ENCODE data around the gene SUPT16H. TPM values are rescaled to one million over a fixed set of nuclear protein-coding genes. Genes with fewer than 3 reads are reported as not detected.

The SUPT16H gene
- total and polyA plus RNA-seq, 2 of the 13 experiments (the other 11 are each of a cell fraction or from before 2014, with no cell fraction given), result 77.5 to 230 TPM

DNA sequence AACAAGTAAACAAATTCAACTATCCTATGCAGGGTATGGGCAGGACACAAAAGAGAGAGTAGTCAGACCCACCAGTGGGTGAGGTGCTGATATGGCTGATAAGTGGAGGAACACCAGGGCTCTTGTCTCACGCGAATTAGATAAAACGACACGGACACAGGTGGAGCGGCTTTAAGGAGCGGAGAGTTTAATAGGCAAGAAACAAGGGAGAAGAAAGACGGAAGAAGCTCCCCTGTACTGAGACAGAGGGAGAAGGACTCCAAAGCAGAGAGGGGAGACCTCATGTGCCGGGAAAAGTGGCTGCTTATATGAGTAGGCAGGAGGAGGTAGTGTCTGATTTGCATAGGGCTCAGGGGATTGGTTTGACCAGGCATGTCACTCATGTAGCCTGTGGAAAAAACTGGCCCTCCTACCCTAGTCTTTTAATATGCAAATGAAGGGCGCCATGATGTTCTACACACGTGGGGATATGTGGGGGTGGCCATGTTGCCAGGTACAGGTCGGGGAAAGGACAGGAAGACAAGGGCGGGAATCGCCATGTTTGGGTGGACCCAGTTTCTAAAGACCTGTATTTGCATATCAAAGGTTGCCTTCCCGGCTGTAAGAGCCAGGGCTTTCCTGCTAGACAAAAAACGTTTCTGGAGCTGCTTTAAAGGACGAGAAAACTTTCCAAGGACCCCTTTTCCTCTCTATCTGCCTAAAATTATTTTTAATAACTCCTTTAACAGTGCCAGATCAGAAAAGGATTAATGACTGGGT lies 75.2 kb downstream of the SUPT16H start (continued):
- TF ChIP-seq, protein P1, sequence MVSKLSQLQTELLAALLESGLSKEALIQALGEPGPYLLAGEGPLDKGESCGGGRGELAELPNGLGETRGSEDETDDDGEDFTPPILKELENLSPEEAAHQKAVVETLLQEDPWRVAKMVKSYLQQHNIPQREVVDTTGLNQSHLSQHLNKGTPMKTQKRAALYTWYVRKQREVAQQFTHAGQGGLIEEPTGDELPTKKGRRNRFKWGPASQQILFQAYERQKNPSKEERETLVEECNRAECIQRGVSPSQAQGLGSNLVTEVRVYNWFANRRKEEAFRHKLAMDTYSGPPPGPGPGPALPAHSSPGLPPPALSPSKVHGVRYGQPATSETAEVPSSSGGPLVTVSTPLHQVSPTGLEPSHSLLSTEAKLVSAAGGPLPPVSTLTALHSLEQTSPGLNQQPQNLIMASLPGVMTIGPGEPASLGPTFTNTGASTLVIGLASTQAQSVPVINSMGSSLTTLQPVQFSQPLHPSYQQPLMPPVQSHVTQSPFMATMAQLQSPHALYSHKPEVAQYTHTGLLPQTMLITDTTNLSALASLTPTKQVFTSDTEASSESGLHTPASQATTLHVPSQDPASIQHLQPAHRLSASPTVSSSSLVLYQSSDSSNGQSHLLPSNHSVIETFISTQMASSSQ (IDR thresholded peaks at IDR 0.05; ENCODE audit: low read depth), result no peak
- TF ChIP-seq, protein P1 (CRISPR knock-in tag; IDR thresholded peaks at IDR 0.05; ENCODE audit: borderline replicate concordance), result peak; percentile 34; the same call in 1 of the 2 replicates
- TF ChIP-seq, protein P2, sequence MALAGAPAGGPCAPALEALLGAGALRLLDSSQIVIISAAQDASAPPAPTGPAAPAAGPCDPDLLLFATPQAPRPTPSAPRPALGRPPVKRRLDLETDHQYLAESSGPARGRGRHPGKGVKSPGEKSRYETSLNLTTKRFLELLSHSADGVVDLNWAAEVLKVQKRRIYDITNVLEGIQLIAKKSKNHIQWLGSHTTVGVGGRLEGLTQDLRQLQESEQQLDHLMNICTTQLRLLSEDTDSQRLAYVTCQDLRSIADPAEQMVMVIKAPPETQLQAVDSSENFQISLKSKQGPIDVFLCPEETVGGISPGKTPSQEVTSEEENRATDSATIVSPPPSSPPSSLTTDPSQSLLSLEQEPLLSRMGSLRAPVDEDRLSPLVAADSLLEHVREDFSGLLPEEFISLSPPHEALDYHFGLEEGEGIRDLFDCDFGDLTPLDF (CRISPR knock-in tag; IDR thresholded peaks at IDR 0.05), result peak; percentile 94
- TF ChIP-seq, protein P3, sequence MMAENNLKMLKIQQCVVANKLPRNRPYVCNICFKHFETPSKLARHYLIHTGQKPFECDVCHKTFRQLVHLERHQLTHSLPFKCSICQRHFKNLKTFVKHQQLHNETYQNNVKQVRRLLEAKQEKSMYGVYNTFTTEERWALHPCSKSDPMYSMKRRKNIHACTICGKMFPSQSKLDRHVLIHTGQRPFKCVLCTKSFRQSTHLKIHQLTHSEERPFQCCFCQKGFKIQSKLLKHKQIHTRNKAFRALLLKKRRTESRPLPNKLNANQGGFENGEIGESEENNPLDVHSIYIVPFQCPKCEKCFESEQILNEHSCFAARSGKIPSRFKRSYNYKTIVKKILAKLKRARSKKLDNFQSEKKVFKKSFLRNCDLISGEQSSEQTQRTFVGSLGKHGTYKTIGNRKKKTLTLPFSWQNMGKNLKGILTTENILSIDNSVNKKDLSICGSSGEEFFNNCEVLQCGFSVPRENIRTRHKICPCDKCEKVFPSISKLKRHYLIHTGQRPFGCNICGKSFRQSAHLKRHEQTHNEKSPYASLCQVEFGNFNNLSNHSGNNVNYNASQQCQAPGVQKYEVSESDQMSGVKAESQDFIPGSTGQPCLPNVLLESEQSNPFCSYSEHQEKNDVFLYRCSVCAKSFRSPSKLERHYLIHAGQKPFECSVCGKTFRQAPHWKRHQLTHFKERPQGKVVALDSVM (CRISPR knock-in tag; IDR thresholded peaks at IDR 0.05), result no peak
- TF ChIP-seq ZNF501 (CRISPR knock-in tag; IDR thresholded peaks at IDR 0.05) (peak; percentile 72), ZNF776 (CRISPR knock-in tag; IDR thresholded peaks at IDR 0.05) (no peak), POLR2AphosphoS5 (IDR thresholded peaks at IDR 0.05; ENCODE audit: low read depth, low read length) (peak; percentile 99), ZNF225 (CRISPR knock-in tag; IDR thresholded peaks at IDR 0.05) (no peak), ZNF713 (CRISPR knock-in tag; IDR thresholded peaks at IDR 0.05) (no peak), ERF (CRISPR knock-in tag; IDR thresholded peaks at IDR 0.05) (peak; percentile 83; the same call in 1 of the 2 replicates), PAWR (CRISPR knock-in tag; IDR thresholded peaks at IDR 0.05; ENCODE audit: borderline replicate concordance) (no peak), ZBTB7B (CRISPR knock-in tag; IDR thresholded peaks at IDR 0.05) (no peak), MEIS2 (CRISPR knock-in tag; IDR thresholded peaks at IDR 0.05) (no peak), HHEX (CRISPR knock-in tag; IDR thresholded peaks at IDR 0.05) (no peak), ZNF557 (CRISPR knock-in tag; IDR thresholded peaks at IDR 0.05) (no peak), HDAC1 (CRISPR knock-in tag; IDR thresholded peaks at IDR 0.05) (peak; percentile 55; the same call in 1 of the 2 replicates), RARG (CRISPR knock-in tag; IDR thresholded peaks at IDR 0.05; ENCODE audit: low read depth) (no peak), ZNF672 (CRISPR knock-in tag; IDR thresholded peaks at IDR 0.05) (no peak), ZSCAN22 (CRISPR knock-in tag; IDR thresholded peaks at IDR 0.05) (no peak), NCOR1 (IDR thresholded peaks at IDR 0.05; ENCODE audit: borderline replicate concordance, low read length) (peak; percentile 52; the same call in 1 of the 2 replicates), THYN1 (CRISPR knock-in tag; IDR thresholded peaks at IDR 0.05; ENCODE audit: borderline replicate concordance, low read depth) (no peak), FOXA1 (IDR thresholded peaks at IDR 0.05) (no peak), FOXA1 (CRISPR knock-in tag; IDR thresholded peaks at IDR 0.05) (no peak), ELF4 (CRISPR knock-in tag; IDR thresholded peaks at IDR 0.05; ENCODE audit: borderline replicate concordance) (no peak), TOE1 (CRISPR knock-in tag; IDR thresholded peaks at IDR 0.05) (no peak)

Data from HepG2 (cell line).